ENCODE measurements around the gene GPR4. TPM values are rescaled to one million over a fixed set of nuclear protein-coding genes. Genes with fewer than 3 reads are reported as not detected.

The GPR4 gene
- total RNA-seq, 1 donor, result not detected

DNA sequence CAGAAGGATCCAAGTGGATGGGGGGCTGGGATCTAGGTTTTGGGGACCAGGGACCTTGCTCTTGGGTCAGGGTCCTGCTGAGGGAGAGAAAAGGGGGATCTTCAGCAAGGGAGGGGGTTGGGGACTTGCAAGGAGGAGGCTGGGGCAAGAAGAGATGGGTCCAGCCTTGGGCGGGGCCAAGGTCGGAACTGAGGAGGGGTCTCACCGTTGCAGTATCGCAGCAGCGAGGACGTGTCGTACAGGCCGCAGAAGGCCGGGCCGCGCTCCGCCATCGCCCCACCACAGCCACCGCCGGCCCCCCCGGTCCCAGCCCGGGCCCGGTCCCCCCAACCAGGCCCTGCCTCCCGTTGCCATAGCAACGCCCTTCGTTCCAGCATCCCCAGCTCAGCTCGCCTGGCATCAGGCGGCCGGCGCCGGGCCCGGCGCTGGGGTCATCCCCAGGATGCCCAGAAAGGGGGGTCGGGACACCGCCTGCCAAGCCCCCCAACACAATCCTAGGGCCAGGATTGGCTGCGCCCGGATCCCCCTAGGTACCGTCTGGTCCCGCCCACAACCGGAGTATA is 43.1 kb upstream of the GPR4 start:
- peak overlapping the region; percentile 91 for H2AFZ ChIP-seq (ENCODE audit: low read length)
- peak overlapping the region; percentile 75 for H3K4me2 ChIP-seq (ENCODE audit: insufficient read depth, low read length)
- H3K9me3 ChIP-seq (ENCODE audit: low read depth, low read length), result no peaks in the 10 kb centered on the region
- H3K4me1 ChIP-seq (ENCODE audit: insufficient read depth, low read length), result peaks cover 17% of the 10 kb centered on the region
- TF ChIP-seq, protein P1, sequence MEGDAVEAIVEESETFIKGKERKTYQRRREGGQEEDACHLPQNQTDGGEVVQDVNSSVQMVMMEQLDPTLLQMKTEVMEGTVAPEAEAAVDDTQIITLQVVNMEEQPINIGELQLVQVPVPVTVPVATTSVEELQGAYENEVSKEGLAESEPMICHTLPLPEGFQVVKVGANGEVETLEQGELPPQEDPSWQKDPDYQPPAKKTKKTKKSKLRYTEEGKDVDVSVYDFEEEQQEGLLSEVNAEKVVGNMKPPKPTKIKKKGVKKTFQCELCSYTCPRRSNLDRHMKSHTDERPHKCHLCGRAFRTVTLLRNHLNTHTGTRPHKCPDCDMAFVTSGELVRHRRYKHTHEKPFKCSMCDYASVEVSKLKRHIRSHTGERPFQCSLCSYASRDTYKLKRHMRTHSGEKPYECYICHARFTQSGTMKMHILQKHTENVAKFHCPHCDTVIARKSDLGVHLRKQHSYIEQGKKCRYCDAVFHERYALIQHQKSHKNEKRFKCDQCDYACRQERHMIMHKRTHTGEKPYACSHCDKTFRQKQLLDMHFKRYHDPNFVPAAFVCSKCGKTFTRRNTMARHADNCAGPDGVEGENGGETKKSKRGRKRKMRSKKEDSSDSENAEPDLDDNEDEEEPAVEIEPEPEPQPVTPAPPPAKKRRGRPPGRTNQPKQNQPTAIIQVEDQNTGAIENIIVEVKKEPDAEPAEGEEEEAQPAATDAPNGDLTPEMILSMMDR (IDR thresholded peaks at IDR 0.05; ENCODE audit: extremely low read depth, low read depth, low read length), result no peak
- H4K20me1 ChIP-seq (ENCODE audit: insufficient read depth, low read length), result no peaks in the 10 kb centered on the region
- H3K79me2 ChIP-seq (ENCODE audit: insufficient read depth, low read length), result no peaks in the 10 kb centered on the region
- H3K4me3 ChIP-seq (ENCODE audit: insufficient read depth, low read length), result peak overlapping the region; percentile 68
- no peak for DNase-seq (ENCODE audit: insufficient read length, low spot score, missing footprints)
- no peaks in the 10 kb centered on the region for H3K27me3 ChIP-seq (ENCODE audit: insufficient read depth, low read length)
- H3K36me3 ChIP-seq (ENCODE audit: insufficient read depth, low read length), result no peaks in the 10 kb centered on the region
- H3K27ac ChIP-seq (ENCODE audit: low read depth, low read length), result no peak overlapping the region

DNA sequence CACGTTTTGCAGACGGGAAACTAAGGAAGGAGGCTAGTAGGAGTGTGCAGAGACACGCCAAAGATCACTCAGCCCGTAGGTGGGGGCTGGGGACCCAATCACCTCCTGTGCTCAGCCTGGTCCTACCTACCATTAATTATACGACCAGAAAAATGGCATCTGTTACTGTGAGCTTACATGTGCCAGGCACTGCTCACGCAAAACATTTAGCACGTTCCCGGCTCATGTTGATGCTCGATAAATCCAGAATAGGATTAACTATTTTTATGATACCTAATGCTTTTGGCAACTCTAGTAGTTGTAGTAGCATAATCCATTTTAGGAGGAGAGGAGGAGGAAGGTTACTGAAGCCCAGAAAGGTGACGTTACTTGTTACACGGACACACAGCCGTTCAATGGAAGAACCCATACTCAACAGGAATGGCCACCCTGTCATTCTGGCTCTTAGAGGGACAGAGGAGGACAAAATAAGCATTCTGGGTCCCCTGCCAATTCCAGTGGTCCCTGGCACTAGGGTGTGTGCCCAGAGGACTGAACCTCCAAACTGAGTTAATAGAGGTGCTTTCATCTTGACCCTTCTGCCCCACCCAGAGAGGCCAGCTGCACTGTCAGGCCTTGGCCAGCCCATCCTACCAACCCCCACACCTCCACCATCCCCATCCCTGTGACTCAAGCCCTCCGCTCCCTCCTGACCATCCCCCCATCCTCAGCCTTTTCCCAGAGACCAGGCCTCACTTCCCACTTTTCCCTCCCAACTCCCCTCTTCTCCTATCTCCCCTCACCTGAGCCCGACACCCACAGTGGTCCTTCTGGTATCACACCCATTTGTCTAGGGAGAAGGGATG is 42.1 kb upstream of the GPR4 start:
- Histone ChIP-seq H2AFZ (ENCODE audit: low read length) (no peak overlapping the region), H3K36me3 (ENCODE audit: insufficient read depth, low read length) (no peaks in the 10 kb centered on the region), H3K4me3 (ENCODE audit: insufficient read depth, low read length) (no peak overlapping the region), H4K20me1 (ENCODE audit: insufficient read depth, low read length) (no peaks in the 10 kb centered on the region), H3K27me3 (ENCODE audit: insufficient read depth, low read length) (no peaks in the 10 kb centered on the region), H3K4me2 (ENCODE audit: insufficient read depth, low read length) (no peak overlapping the region), H3K79me2 (ENCODE audit: insufficient read depth, low read length) (no peaks in the 10 kb centered on the region), H3K4me1 (ENCODE audit: insufficient read depth, low read length) (peaks cover 17% of the 10 kb centered on the region), H3K9me3 (ENCODE audit: low read depth, low read length) (no peaks in the 10 kb centered on the region), H3K27ac (ENCODE audit: low read depth, low read length) (no peak overlapping the region)
- TF ChIP-seq, protein P1 (IDR thresholded peaks at IDR 0.05; ENCODE audit: extremely low read depth, low read depth, low read length), result no peak
- DNase-seq (ENCODE audit: insufficient read length, low spot score, missing footprints), result no peak

DNA sequence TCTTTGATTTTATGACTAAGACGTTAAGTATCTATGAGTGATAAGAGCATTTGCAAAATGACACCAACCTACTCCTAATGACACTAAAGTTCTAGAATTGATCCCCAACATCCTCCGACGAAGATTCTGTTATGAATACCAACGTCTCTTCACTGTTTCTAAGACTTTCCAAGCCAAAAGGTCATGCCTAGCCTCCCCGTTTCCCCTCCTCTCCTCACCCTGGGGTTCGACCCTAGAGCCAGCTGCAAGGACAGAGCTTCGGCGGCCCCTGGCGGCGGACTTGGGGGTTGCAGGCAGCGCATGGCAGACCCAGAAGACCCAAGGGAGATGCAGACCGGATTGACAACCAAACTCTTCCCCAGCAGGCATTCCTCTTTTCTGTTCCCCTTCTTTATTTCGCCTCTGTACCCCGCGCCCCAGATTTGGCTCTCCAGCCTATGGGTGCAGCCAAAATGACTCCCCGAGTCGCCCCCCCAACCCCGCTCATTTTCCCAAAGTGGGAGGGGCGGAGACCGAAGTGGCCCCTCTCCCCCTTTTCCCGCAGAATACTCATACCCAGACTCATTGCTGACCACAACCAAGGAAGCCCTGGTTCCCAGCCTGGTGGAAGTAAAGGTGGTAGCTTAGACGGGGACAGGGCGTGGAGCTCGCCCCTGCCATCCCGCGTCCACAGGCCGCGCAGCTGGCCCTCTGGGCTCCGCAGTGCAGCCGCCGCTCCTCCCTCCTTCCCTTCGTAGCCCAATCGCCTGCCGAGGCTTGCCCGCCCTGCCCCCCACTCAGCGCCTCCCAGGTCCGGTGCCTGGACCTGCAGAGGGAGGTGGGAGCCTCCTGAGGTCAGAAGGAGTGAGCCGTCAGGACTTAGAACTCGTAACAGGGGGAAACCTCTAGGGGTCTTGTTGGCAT is 41.3 kb upstream of the GPR4 start:
- DNase-seq (ENCODE audit: insufficient read length, low spot score, missing footprints), result peak; percentile 99
- no peak overlapping the region for H3K27ac ChIP-seq (ENCODE audit: low read depth, low read length)
- TF ChIP-seq, protein P1 (IDR thresholded peaks at IDR 0.05; ENCODE audit: extremely low read depth, low read depth, low read length), result peak; percentile 94
- no peaks in the 10 kb centered on the region for H3K9me3 ChIP-seq (ENCODE audit: low read depth, low read length)
- no peaks in the 10 kb centered on the region for H3K36me3 ChIP-seq (ENCODE audit: insufficient read depth, low read length)
- no peaks in the 10 kb centered on the region for H4K20me1 ChIP-seq (ENCODE audit: insufficient read depth, low read length)
- peak overlapping the region; percentile 66 for H3K4me2 ChIP-seq (ENCODE audit: insufficient read depth, low read length)
- H3K27me3 ChIP-seq (ENCODE audit: insufficient read depth, low read length), result no peaks in the 10 kb centered on the region
- H3K4me1 ChIP-seq (ENCODE audit: insufficient read depth, low read length), result peaks cover 23% of the 10 kb centered on the region
- no peaks in the 10 kb centered on the region for H3K79me2 ChIP-seq (ENCODE audit: insufficient read depth, low read length)
- H2AFZ ChIP-seq (ENCODE audit: low read length), result no peak overlapping the region
- H3K4me3 ChIP-seq (ENCODE audit: insufficient read depth, low read length), result peak overlapping the region; percentile 33

Measured in osteoblast (primary cell).